DND-41 (cell line): ENCODE measurements around the gene LTV1.

Source experiments
- ATAC-seq: fragments of 200-7000 bp; cut with Tn5 transposase; 3 replicates; pipeline ENCODE4 v1.9.1; 2021; ENCODE audit warnings: low read depth; ENCODE audit not compliant: insufficient read depth
- DNase-seq: peaks from one replicate; pipeline ENCODE4 v3.0.0-alpha.2; 2020
- H2AFZ ChIP-seq: 2 replicates; pipeline ENCODE4 v1.6.0; 2012; ENCODE audit warnings: low read depth, low read length
- H3K27ac ChIP-seq: 2 replicates; pipeline ENCODE4 v1.5.1; 2012; ENCODE audit warnings: low read length, inconsistent platforms
- H3K27me3 ChIP-seq: fragments of 200-600 bp; sonication (generic); 2 replicates; pipeline ENCODE4 v1.6.0; 2012; ENCODE audit warnings: low read length, mild to moderate bottlenecking, inconsistent platforms; ENCODE audit not compliant: insufficient read depth, poor library complexity
- H3K36me3 ChIP-seq: 2 replicates; pipeline ENCODE4 v1.5.1; 2012; ENCODE audit warnings: low read length, inconsistent platforms; ENCODE audit not compliant: insufficient read depth
- H3K4me1 ChIP-seq: 2 replicates; pipeline ENCODE4 v1.5.1; 2012; ENCODE audit warnings: mild to moderate bottlenecking, low read length; ENCODE audit not compliant: insufficient read depth
- H3K4me2 ChIP-seq: 2 replicates; pipeline ENCODE4 v1.6.0; 2012; ENCODE audit warnings: mild to moderate bottlenecking, moderate library complexity, low read length, inconsistent platforms; ENCODE audit not compliant: insufficient read depth
- H3K4me3 ChIP-seq, 2 experiments: fragments of 200-600 bp in 1 of 2; shearing (Covaris generic) in 1 of 2; 2 replicates each; pipeline ENCODE4 v1.5.1; 2012 to 2016; ENCODE audit warnings: inconsistent platforms in 2 of 2, low read length in 2 of 2, mild to moderate bottlenecking in 2 of 2, low read depth in 1 of 2, moderate library complexity in 1 of 2
- H3K79me2 ChIP-seq: 2 replicates; pipeline ENCODE4 v1.6.0; 2012; ENCODE audit warnings: low read length, inconsistent platforms; ENCODE audit not compliant: insufficient read depth
- H3K9ac ChIP-seq: 2 replicates; pipeline ENCODE4 v1.6.0; 2012; ENCODE audit warnings: low read depth, mild to moderate bottlenecking, inconsistent platforms, low read length, moderate library complexity
- H3K9me3 ChIP-seq: 2 replicates; pipeline ENCODE4 v1.5.1; 2012; ENCODE audit warnings: low read length, moderate library complexity, mild to moderate bottlenecking, inconsistent platforms; ENCODE audit not compliant: insufficient read depth, severe bottlenecking
- H4K20me1 ChIP-seq: 2 replicates; pipeline ENCODE4 v1.6.0; 2012; ENCODE audit warnings: low read length; ENCODE audit not compliant: insufficient read depth
- EZH2 ChIP-seq: IDR thresholded peaks from 3 replicates; pipeline ENCODE4 v1.6.1; 2012; ENCODE audit warnings: borderline replicate concordance, low read depth, mild to moderate bottlenecking, moderate library complexity, low read length, inconsistent platforms; ENCODE audit not compliant: severe bottlenecking
- TF ChIP-seq, protein P1 (sequence below): IDR thresholded peaks from 2 replicates; pipeline ENCODE4 v1.5.1; 2012; ENCODE audit warnings: borderline replicate concordance, low read length, moderate library complexity, mild to moderate bottlenecking; ENCODE audit not compliant: poor library complexity, severe bottlenecking; ENCODE audit errors: extremely low read depth

The LTV1 gene

DNA sequence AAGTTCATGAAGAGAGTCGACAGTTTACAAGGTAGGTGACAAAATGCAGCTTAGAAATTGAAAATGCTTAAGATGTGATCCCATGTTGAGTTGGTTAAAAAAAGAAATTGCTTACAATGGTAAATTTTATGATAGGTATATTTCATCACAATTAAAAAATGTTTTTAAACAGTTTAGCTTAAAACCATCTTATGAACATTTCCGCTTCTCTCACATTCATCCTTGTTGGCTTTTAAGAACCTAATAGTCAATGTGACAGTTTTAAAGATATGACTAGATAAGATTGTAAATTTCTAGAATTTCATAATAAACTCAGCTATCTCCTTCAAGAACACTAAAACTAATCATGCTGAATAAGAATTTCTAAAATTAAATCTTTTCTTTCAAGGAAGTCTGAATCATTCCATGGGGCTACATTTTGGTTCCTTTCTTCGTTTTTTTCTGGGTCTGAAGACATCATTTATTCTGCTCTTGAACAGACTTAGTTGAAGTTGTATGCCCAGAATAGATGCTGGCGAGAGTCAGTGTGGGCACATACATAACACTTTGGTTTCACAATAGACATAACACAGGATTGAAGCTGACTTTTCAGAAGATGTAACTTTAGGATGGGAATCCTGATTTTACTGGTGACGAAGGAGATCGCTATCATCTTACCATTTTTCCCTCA, 35.9 kb upstream of the LTV1 start:
- H3K4me1 ChIP-seq = no peaks in the 10 kb centered on the region
- TF ChIP-seq EZH2 = no peak
- H3K27ac ChIP-seq = no peak overlapping the region
- ATAC-seq (no peak), DNase-seq (no peak)
- H3K4me3 ChIP-seq = no peak overlapping the region
- H3K4me2 ChIP-seq = no peak overlapping the region
- no peaks in the 10 kb centered on the region for H3K27me3 ChIP-seq
- H3K79me2 ChIP-seq = no peaks in the 10 kb centered on the region
- H4K20me1 ChIP-seq = no peaks in the 10 kb centered on the region
- no peak overlapping the region for H3K9ac ChIP-seq
- H3K9me3 ChIP-seq = no peaks in the 10 kb centered on the region
- no peak overlapping the region for H2AFZ ChIP-seq
- no peaks in the 10 kb centered on the region for H3K36me3 ChIP-seq

DNA sequence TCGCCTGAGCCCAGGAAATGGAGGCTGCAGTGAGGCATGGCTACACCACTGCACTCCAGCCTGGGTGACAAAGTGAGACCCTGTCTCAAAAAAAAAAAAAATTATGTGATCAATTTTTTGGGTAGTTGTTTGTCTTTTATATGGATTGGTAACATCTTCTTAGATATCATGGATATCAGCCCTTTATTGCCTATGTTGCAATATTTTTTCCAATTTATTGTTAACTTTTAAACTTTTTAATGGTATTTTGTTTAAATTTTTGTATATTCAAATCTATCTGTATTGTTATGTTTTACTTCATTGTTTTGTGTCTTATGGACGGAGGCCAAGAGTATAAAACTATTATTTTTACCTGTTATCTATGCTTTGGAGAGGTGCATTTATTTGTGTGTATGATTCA, 32.4 kb upstream of the LTV1 start:
- Histone ChIP-seq H3K4me2 (no peak overlapping the region), H3K9ac (no peak overlapping the region), H3K4me1 (no peaks in the 10 kb centered on the region), H3K27ac (no peak overlapping the region), H3K36me3 (no peaks in the 10 kb centered on the region), H4K20me1 (no peaks in the 10 kb centered on the region), H2AFZ (no peak overlapping the region), H3K79me2 (no peaks in the 10 kb centered on the region), H3K4me3 (no peak overlapping the region), H3K27me3 (no peaks in the 10 kb centered on the region), H3K9me3 (no peaks in the 10 kb centered on the region)
- no peak for TF ChIP-seq EZH2
- TF ChIP-seq, protein P1, sequence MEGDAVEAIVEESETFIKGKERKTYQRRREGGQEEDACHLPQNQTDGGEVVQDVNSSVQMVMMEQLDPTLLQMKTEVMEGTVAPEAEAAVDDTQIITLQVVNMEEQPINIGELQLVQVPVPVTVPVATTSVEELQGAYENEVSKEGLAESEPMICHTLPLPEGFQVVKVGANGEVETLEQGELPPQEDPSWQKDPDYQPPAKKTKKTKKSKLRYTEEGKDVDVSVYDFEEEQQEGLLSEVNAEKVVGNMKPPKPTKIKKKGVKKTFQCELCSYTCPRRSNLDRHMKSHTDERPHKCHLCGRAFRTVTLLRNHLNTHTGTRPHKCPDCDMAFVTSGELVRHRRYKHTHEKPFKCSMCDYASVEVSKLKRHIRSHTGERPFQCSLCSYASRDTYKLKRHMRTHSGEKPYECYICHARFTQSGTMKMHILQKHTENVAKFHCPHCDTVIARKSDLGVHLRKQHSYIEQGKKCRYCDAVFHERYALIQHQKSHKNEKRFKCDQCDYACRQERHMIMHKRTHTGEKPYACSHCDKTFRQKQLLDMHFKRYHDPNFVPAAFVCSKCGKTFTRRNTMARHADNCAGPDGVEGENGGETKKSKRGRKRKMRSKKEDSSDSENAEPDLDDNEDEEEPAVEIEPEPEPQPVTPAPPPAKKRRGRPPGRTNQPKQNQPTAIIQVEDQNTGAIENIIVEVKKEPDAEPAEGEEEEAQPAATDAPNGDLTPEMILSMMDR = no peak
- DNase-seq = no peak
- no peak for ATAC-seq

DNA sequence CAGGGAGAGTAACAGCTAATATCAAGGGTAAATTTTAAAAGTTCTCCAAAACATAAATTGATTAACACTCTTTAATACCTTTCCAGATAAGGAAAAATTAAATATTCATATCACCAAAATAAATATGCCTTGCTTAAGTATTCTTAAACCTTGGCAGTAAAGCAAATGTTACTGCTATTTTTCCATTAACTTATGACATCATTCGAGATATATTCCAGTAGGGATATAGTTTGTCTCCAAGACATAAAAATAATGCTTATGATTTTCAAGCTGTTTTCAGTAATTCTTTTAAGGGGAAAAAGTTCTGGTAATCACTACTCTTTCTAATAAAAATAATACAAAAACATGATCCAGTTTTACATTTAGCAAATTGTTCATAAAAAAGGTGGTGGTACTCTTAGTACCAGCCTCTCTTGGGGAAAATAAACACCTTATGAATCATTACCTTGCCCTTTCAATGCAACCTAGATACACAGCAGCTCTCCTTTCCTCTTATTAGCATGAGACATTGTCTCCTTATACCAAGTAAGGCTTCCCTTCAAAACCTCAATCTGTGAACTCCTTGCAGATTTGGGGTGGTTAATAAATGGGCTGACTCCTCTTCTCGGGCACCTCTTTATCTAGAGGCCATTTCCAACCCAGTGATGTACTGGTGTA, 31.5 kb upstream of the LTV1 start:
- Histone ChIP-seq H4K20me1 (no peaks in the 10 kb centered on the region), H3K4me3 (no peak overlapping the region), H3K9me3 (no peaks in the 10 kb centered on the region), H3K27me3 (no peaks in the 10 kb centered on the region), H3K9ac (no peak overlapping the region), H3K36me3 (no peaks in the 10 kb centered on the region), H3K27ac (no peak overlapping the region), H3K4me1 (no peaks in the 10 kb centered on the region), H3K79me2 (no peaks in the 10 kb centered on the region), H3K4me2 (no peak overlapping the region), H2AFZ (no peak overlapping the region)
- DNase-seq = no peak
- ATAC-seq = no peak
- TF ChIP-seq, protein P1 = no peak
- TF ChIP-seq EZH2 = no peak

DNA sequence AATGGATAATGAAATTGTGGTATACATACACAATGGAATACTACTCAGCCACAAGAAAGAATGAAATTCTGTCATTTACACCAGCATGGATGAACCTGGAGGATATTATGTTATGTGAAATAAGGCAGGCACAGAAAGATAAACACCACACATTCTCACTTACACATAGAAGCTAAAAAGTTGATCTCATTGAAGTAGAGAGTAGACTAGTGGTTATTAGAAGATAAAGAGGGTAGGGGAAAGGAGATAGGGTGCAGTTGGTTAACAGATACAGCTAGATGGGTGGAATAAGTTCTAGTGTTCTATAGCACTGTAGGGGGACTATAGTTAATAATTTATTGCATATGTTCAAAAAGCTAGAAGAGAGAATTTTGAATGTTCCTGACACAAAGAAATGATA, 25.5 kb upstream of the LTV1 start:
- Histone ChIP-seq H3K4me1 (no peaks in the 10 kb centered on the region), H3K4me2 (no peak overlapping the region), H3K36me3 (no peaks in the 10 kb centered on the region), H3K4me3 (no peak overlapping the region), H3K9me3 (no peaks in the 10 kb centered on the region), H2AFZ (no peak overlapping the region), H3K79me2 (no peaks in the 10 kb centered on the region), H4K20me1 (no peaks in the 10 kb centered on the region), H3K27me3 (no peaks in the 10 kb centered on the region), H3K9ac (no peak overlapping the region), H3K27ac (no peak overlapping the region)
- DNase-seq = no peak
- ATAC-seq = no peak
- TF ChIP-seq, protein P1 = no peak
- no peak for TF ChIP-seq EZH2
